Measurements from ENCODE around the gene COX17. TPM values are rescaled to one million over a fixed set of nuclear protein-coding genes. Genes with fewer than 3 reads are reported as not detected.

Gene COX17
- total and polyA plus RNA-seq, 9 of the 15 experiments (the other 6 are each of a cell fraction or from before 2014, with no cell fraction given) = 29.1 to 167 (median 60.6) TPM

DNA sequence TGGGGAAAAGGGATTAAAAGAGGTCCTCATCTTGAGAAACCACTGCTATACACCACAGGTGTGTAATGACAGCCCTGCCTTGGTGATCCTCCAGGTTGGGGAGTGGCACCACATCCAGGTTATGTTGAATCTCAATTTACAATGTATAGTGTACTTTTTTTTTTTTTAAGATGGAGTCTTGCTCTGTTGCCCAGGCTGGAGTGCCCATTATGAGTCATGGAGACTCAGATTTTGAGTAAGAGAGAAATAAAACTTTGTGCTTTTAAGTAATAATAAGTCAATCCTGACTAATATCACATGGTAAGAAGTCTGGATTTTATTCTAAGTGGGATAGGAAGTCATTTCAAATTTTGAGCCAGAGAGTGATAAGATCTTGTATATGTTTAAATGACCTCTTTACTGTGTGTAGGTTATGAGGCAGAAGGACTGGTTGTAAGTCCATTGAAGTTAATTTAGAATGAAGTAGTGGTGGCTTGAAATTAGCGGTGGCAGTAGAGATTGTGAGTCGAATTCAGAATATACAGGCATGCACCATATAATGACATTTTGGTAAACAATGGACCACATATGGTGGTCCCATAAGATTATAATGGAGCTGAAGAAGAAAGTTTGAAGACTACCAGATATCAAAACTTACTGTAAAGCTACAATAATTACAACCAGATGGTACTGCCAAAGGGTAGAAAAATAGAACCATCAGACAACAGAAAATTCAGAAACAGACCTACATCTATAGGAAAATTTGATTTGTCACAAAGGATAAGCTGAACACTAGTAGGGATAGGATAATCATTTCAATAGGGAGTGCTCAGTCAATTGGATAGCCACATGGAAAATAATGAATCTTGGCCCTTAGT, 37.5 kb downstream of the COX17 start:
- in situ Hi-C loops (cut with MboI) (no loop called here), intact Hi-C loops (cut with micrococcal nuclease) (loop anchor here (5.0 kb wide), 1 partner anchor 38 kb away; the partner anchor contains the start of gene COX17)
- Histone ChIP-seq H3K27me3 (ENCODE audit: control insufficient read depth in 2 of 2, insufficient read depth in 2 of 2, low read length in 2 of 2) (no peaks in the 10 kb centered on the region), H3K79me2 (ENCODE audit: control insufficient read depth, insufficient read depth, low read length) (no peaks in the 10 kb centered on the region), H3K9me3 (replicated peaks; ENCODE audit: control insufficient read depth, insufficient read depth, low read depth, low read length) (no peaks in the 10 kb centered on the region), H3K4me2 (ENCODE audit: insufficient read depth, low read length) (no peak overlapping the region), H2AFZ (ENCODE audit: low read depth, low read length) (peak overlapping the region; percentile 12), H3K4me1 (replicated peaks in 1 of 2; ENCODE audit: control insufficient read depth in 2 of 2, insufficient read depth in 2 of 2, low read length in 2 of 2) (peaks cover 8 to 46% of the 10 kb centered on the region in 2 experiments), H3K4me3 (no peak overlapping the region), H3K9me1 (ENCODE audit: control insufficient read depth, insufficient read depth, low read length) (peaks cover 3% of the 10 kb centered on the region), H3K27ac (ENCODE audit: extremely low read depth, low read depth, low read length) (peak overlapping the region; percentile 83; the same call in 1 of the 3 replicates), H3K36me3 (ENCODE audit: control insufficient read depth, insufficient read depth, low read length) (no peaks in the 10 kb centered on the region), H4K20me1 (replicated peaks; ENCODE audit: control insufficient read depth, insufficient read depth, low read length) (no peaks in the 10 kb centered on the region), H3K9ac (ENCODE audit: insufficient read depth in 1 of 2, low read depth in 2 of 2, low read length in 2 of 2) (no peak overlapping the region)
- ChIA-PET POLR2A (interaction anchor here (0.5 kb wide), 1 partner anchor 30 kb away, joined by 5 read pairs; no protein-coding TSS in a partner anchor), CTCF (ENCODE audit: low intra/inter-chr PET ratio) (no interaction called here)
- no peak for ATAC-seq
- no peak for FAIRE-seq
- WGBS (ENCODE audit: insufficient coverage, low coverage, missing lambda C conversion rate) = 20% methylated on average over 2 of the region's 2 CpGs
- DNase-seq (ENCODE audit: extremely low read depth in 1 of 4, low spot score in 3 of 4) = no peak
- BruUV-seq (replicated peaks) = no TSS peak
- TF ChIP-seq SMAD2 (IDR thresholded peaks at IDR 0.05; ENCODE audit: low read depth, low read length) = no peak
- peak; percentile 33; the same call in 1 of the 2 replicates for TF ChIP-seq ZNF121 (CRISPR knock-in tag; conservative IDR thresholded peaks at IDR 0.05)
- no peak for TF ChIP-seq NR2C2 (CRISPR knock-in tag; IDR thresholded peaks at IDR 0.05)
- peak; percentile 6; the same call in 1 of the 2 replicates for TF ChIP-seq NR2C2 (tag; IDR thresholded peaks at IDR 0.05)
- TF ChIP-seq, protein P1, sequence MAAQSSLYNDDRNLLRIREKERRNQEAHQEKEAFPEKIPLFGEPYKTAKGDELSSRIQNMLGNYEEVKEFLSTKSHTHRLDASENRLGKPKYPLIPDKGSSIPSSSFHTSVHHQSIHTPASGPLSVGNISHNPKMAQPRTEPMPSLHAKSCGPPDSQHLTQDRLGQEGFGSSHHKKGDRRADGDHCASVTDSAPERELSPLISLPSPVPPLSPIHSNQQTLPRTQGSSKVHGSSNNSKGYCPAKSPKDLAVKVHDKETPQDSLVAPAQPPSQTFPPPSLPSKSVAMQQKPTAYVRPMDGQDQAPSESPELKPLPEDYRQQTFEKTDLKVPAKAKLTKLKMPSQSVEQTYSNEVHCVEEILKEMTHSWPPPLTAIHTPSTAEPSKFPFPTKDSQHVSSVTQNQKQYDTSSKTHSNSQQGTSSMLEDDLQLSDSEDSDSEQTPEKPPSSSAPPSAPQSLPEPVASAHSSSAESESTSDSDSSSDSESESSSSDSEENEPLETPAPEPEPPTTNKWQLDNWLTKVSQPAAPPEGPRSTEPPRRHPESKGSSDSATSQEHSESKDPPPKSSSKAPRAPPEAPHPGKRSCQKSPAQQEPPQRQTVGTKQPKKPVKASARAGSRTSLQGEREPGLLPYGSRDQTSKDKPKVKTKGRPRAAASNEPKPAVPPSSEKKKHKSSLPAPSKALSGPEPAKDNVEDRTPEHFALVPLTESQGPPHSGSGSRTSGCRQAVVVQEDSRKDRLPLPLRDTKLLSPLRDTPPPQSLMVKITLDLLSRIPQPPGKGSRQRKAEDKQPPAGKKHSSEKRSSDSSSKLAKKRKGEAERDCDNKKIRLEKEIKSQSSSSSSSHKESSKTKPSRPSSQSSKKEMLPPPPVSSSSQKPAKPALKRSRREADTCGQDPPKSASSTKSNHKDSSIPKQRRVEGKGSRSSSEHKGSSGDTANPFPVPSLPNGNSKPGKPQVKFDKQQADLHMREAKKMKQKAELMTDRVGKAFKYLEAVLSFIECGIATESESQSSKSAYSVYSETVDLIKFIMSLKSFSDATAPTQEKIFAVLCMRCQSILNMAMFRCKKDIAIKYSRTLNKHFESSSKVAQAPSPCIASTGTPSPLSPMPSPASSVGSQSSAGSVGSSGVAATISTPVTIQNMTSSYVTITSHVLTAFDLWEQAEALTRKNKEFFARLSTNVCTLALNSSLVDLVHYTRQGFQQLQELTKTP (IDR thresholded peaks at IDR 0.05; ENCODE audit: low read depth in 1 of 2, partially characterized antibody in 2 of 2) = no peak
- no peak for TF ChIP-seq DNMT1 (IDR thresholded peaks at IDR 0.05)
- TF ChIP-seq GATA2 (CRISPR knock-in tag; IDR thresholded peaks at IDR 0.05) = no peak
- TF ChIP-seq XRCC4 (IDR thresholded peaks at IDR 0.05; ENCODE audit: extremely low read depth, insufficient read depth, insufficient read length) = no peak
- no peak for TF ChIP-seq C11orf30 (IDR thresholded peaks at IDR 0.05; ENCODE audit: low read depth)
- no peak for TF ChIP-seq MCM2 (IDR thresholded peaks at IDR 0.05; ENCODE audit: low read depth)
- TF ChIP-seq, protein P2, sequence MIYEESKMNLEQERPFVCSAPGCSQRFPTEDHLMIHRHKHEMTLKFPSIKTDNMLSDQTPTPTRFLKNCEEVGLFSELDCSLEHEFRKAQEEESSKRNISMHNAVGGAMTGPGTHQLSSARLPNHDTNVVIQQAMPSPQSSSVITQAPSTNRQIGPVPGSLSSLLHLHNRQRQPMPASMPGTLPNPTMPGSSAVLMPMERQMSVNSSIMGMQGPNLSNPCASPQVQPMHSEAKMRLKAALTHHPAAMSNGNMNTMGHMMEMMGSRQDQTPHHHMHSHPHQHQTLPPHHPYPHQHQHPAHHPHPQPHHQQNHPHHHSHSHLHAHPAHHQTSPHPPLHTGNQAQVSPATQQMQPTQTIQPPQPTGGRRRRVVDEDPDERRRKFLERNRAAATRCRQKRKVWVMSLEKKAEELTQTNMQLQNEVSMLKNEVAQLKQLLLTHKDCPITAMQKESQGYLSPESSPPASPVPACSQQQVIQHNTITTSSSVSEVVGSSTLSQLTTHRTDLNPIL (CRISPR knock-in tag; IDR thresholded peaks at IDR 0.05) = no peak
- TF ChIP-seq, protein P3, sequence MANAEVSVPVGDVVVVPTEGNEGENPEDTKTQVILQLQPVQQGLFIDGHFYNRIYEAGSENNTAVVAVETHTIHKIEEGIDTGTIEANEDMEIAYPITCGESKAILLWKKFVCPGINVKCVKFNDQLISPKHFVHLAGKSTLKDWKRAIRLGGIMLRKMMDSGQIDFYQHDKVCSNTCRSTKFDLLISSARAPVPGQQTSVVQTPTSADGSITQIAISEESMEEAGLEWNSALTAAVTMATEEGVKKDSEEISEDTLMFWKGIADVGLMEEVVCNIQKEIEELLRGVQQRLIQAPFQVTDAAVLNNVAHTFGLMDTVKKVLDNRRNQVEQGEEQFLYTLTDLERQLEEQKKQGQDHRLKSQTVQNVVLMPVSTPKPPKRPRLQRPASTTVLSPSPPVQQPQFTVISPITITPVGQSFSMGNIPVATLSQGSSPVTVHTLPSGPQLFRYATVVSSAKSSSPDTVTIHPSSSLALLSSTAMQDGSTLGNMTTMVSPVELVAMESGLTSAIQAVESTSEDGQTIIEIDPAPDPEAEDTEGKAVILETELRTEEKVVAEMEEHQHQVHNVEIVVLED (CRISPR knock-in tag; IDR thresholded peaks at IDR 0.05) = no peak
- TF ChIP-seq CEBPB (tag; IDR thresholded peaks at IDR 0.05) = no peak
